GM19023 (cell line): ENCODE measurements around the gene PDHB.

Source experiments
- ATAC-seq: cut with Tn5 transposase; IDR thresholded peaks from one replicate; pipeline ENCODE4 v1.9.1; 2021; ENCODE audit warnings: mild to moderate bottlenecking, moderate library complexity; ENCODE audit not compliant: unreplicated experiment

Gene PDHB

GRCh38 chr3:58404396-58404795, 29.2 kb downstream of the PDHB start:
- no peak for ATAC-seq

GRCh38 chr3:58403513-58404109, 30.0 kb downstream of the PDHB start:
- ATAC-seq, result no peak

GRCh38 chr3:58398669-58399333, 34.8 kb downstream of the PDHB start:
- ATAC-seq, result no peak

- ATAC-seq, result no peak
Observed at GRCh38 chr3:58394339-58394738, 39.3 kb downstream of the PDHB start.

GRCh38 chr3:58392181-58392580, 41.5 kb downstream of the PDHB start:
- no peak for ATAC-seq

- ATAC-seq, result no peak
Observed at GRCh38 chr3:58391156-58391865, 42.3 kb downstream of the PDHB start.

GRCh38 chr3:58388550-58389091, 45.0 kb downstream of the PDHB start:
- ATAC-seq, result no peak

- no peak for ATAC-seq
Observed at GRCh38 chr3:58387650-58388546, 45.7 kb downstream of the PDHB start.

GRCh38 chr3:58386626-58387365, 46.8 kb downstream of the PDHB start:
- ATAC-seq, result no peak

- ATAC-seq, result no peak
Observed at GRCh38 chr3:58384381-58385090, 49.1 kb downstream of the PDHB start.

- ATAC-seq, result no peak
Observed at GRCh38 chr3:58383904-58384303, 49.7 kb downstream of the PDHB start.

- ATAC-seq, result no peak
Observed at GRCh38 chr3:58383476-58383875, 50.2 kb downstream of the PDHB start.

- no peak for ATAC-seq
Observed at GRCh38 chr3:58379351-58380073, 54.1 kb downstream of the PDHB start.

GRCh38 chr3:58377750-58378149, 55.9 kb downstream of the PDHB start:
- ATAC-seq, result no peak
